Stimulated activated CD4-positive, alpha-beta T cell treated with anti-CD3 and anti-CD28 coated beads, Interleukin-15, amount 100 ng/mL, for 1 hour (primary cell): ENCODE results near the gene LSM3.

Source experiments
- DNase-seq, 2 donors: peaks; one replicate each; pipeline ENCODE4 v3.0.0-alpha.2; 2020; ENCODE audit warnings: low read depth in 1 of 2, low spot score in 1 of 2

The LSM3 gene

GRCh38 chr3:14178247-14179113, at the start of gene LSM3, which contains the start of gene XPC:
TSS of gene LSM3 (plus strand) at chr3:14178817. CDS start at chr3:14178861, 44 bp downstream.
TSS of gene XPC (minus strand) at chr3:14178601. CDS start at chr3:14178568, 33 bp downstream.
- DNase-seq: peak; percentile 96 to 97

- no peak for DNase-seq
Measured at GRCh38 chr3:14129296-14129695, 49.3 kb upstream of the LSM3 start.

DNA sequence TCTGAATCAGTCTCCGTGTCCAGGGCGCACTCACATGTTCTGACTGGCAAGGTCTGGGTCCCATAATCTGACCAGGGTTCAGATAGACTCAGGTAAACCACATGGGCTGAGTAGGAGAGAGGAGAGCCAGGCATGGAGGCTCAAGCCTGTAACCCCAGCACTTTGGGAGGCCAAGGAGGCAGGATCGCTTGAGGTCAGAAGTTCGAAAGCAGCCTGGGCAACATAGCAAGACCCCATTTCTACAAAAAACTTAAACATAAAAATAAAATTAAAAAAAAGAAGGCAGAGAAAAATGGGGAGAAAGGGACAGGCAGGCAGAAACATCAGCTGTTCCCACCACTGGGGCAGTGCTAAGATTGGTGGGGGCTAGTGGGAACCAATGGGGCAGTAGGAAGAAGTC, 48.4 kb upstream of the LSM3 start:
- DNase-seq: no peak

GRCh38 chr3:14130707-14131106, 47.9 kb upstream of the LSM3 start:
- DNase-seq: no peak

- DNase-seq: no peak
Measured at GRCh38 chr3:14131134-14131533, 47.5 kb upstream of the LSM3 start.

DNA sequence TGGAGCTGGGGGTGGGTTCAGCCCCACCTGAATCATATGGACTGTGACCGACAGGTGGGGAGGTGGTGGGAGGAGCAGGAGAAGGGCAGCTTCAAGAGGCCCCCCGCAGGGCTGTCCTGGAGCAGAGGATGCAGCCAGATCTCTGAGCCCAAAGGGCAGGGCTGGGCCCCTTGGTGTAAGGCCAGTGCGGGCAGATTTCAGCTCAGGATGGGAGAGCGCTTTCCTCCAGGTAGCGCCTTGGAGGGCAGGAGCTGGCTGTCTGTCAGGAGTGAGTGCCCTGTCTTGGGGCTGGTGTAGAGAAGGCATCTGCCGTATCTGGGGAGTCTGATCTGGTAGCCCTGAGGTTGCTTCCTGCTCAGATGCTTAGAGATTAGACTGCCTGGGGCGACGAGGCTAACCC, 46.5 kb upstream of the LSM3 start:
- no peak for DNase-seq

DNA sequence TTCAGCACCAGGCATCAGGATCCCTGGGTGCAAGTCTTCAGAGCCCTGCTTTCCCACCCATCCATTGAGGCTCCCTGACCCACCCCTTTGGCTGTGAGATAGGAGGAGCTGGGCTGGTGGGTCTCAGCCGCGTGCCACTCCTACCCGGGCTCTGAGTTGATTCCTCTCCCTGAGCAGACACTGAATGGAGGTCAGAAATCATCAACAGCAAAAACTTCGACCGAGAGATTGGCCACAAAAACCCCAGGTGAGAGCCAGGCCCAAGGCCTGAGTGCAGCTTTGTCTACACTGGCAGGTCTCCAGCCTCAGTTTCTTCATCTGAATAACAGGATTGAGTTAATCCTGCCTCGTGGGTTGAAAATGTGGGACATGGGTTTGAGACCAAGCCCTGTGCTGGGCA, 45.9 kb upstream of the LSM3 start:
- no peak for DNase-seq

- no peak for DNase-seq
Measured at GRCh38 chr3:14133188-14133800, 45.3 kb upstream of the LSM3 start.

GRCh38 chr3:14133876-14134275, 44.7 kb upstream of the LSM3 start:
- no peak for DNase-seq

DNA sequence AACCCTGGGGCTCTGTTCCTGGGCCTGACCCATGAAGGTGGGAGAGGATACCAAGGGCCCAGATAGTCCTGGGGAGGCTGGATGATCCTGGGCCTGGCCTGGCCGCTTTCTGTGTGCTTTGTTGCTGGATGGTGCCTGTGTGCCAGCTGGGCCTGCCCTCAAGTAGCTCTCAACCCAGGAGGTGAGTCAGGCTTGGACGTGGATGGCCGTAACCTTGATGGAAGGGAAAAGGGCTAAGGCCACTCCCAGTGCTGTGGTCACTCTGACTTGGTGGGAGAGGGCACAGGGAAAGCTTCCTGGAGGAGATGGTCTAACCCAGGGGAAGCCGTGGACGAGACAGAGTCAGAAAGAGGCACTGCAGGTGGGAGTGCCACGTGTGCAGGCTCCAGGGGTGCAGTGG, 44.3 kb upstream of the LSM3 start:
- DNase-seq: no peak

DNA sequence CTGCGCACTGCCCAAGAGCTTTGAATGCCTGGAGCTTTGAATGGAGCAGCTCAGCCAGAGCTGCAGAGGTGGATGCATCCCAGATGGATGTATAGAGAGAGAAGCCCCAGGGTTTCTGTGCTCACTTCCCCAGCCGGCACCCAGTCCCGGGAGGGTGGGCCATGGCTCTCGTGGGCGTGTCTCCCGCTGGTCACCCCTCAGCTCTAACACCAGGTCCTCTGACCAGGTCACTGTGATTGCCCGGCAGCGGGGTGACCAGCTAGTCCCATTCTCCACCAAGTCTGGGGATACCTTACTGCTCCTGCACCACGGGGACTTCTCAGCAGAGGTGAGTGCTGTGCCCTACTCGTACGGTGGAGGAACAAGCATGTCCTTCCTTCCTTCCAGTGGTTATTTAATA, 43.0 kb upstream of the LSM3 start:
- DNase-seq: no peak

DNA sequence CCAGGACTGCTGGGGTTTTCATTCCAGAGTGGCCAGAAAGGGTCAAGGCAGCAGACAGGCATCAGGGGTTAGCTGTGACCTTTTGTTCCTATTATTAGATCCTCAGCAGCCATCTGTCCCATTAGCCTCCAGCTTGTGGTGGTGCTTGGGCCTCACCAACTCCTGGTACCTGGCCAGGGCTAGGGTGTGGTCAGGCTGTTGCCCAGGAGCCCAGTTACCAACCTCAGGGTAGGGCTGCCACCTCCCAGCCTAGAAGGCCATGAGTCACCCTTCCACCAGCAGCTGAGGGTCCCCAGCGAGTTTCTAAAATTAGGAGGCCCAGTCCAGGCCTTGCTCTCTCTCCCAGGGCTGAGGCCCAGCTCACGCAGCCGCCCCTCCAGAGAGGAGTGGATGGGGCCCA, 41.6 kb upstream of the LSM3 start:
- DNase-seq: no peak

GRCh38 chr3:14137445-14137844, 41.2 kb upstream of the LSM3 start:
- no peak for DNase-seq

DNA sequence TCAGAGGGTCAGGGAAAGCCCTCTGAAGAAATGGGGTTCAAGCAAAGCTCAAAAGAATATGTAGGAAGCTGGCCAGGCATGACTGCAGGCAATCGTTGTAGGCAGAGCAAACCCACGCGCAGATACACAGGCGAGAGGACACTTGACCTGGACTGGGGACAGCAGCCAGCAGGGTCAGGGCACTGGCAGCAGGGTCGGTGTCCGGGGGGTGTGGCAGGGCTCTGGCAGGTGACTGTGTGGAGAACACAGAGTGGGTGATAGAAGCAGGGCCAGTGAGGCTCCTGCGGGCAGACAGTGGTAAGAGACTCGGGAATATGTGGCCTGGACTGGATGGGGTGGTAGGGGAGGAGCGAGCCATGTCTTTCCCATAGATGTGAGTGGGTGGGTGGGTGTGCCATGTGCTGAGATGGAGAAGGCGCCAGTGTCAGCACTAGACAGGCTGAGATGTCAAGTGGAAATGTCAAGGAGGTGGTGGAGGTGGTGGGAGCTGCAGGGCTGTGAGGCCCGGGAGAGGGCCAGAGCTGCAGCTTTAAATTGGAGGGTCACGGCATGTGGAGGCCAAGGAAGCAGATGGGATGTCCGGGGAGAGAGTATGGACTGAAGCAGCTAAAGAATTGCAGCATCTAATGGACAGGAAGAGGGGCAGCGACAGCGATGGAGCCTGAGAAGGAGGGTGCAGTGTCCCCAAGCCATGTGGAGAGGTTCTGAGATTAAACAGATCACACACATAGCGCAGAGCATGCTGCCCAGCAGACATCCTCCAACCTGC, 40.3 kb upstream of the LSM3 start:
- DNase-seq: no peak

GRCh38 chr3:14138878-14139655, 39.5 kb upstream of the LSM3 start:
- no peak for DNase-seq

GRCh38 chr3:14139771-14140170, 38.8 kb upstream of the LSM3 start:
- DNase-seq: no peak

DNA sequence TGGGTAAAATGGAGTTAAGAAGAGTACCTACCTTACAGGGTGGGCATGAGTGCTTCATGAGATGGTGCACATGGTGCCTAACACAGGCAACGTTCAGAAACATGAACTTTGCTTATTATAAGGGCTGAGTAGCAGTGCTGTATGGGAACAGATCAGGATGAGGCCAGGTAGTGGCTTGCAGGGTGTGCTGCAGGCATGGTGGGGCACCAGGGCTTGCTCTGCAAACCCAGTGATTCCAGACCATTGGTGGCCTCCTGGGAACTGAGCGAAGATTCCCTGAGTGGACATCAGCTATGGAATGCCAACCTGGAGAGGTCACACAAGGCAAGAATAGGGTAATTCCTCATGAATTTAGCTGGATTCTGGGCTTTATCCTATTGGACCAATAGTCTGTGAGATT, 37.9 kb upstream of the LSM3 start:
- no peak for DNase-seq

DNA sequence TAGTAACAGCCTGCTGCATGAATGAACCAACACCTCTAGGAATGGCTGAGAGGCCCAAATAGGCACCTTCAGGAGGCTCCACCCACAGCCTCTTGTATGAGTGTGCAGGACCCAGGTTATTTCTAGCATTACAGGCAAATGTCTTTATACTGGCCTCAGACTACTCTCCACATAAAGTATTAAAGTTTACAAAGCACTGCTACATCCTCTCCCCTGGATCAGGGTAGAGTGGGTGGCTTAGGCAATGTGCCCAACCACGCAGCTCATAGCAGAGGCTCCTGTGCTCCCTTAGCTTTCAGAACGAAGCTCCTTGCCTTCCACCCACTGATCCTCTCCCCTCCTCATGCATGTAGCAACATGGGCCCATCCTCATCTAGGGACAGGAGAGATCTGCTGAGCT, 37.5 kb upstream of the LSM3 start:
- no peak for DNase-seq

GRCh38 chr3:14141602-14142341, 36.8 kb upstream of the LSM3 start:
- DNase-seq: no peak

- peak in 1 of 2 donors; percentile 32 for DNase-seq
Measured at GRCh38 chr3:14142567-14143270, 35.9 kb upstream of the LSM3 start.
